Body of pancreas (tissue), 4 donors: Measurements from ENCODE around the gene CDK19. TPM values are rescaled to one million over a fixed set of nuclear protein-coding genes. Genes with fewer than 3 reads are reported as not detected.
A peak's percentile ranks its signal among the peaks of the same experiment; 100 is the strongest.

ENCODE experiments used
- ATAC-seq: fragments of 150-250 bp; one replicate; pipeline ENCODE4 v1.9.1; 2016
- DNase-seq, 4 donors: peaks; one replicate each; pipeline ENCODE4 v3.0.0-alpha.2; 2019
- H3K27ac ChIP-seq, 4 donors: fragments of 200-600 bp; sonication (generic); 1 replicate in 3 of 4; 2 replicates in 1 of 4; pipeline versions ENCODE4 v1.5.1 to v1.6.1; 2016 to 2019; ENCODE audit warnings: mild to moderate bottlenecking in 1 of 4, mixed read lengths in 1 of 4, moderate library complexity in 1 of 4
- H3K27me3 ChIP-seq, 2 donors: fragments of 200-600 bp; sonication (generic); one replicate each; pipeline ENCODE4 v1.6.0; 2016; ENCODE audit warnings: mild to moderate bottlenecking in 1 of 2
- H3K36me3 ChIP-seq, 2 donors: fragments of 200-600 bp; sonication (generic); replicated peaks in 1 of 2; 2 replicates each; pipeline ENCODE4 v1.5.1; 2016; ENCODE audit warnings: low read depth in 2 of 2; ENCODE audit not compliant: insufficient read depth in 1 of 2
- H3K4me1 ChIP-seq: fragments of 200-600 bp; sonication (generic); one replicate; pipeline ENCODE4 v1.6.0; 2016
- H3K4me3 ChIP-seq, 2 donors: fragments of 200-600 bp; sonication (generic); 1 replicate in 1 of 2; 2 replicates in 1 of 2; pipeline ENCODE4 v1.5.1; 2016 to 2019
- H3K9me3 ChIP-seq, 3 donors: fragments of 200-600 bp; sonication (generic); 1 replicate in 2 of 3; 2 replicates in 1 of 3; pipeline ENCODE4 v1.5.1; 2016
- CTCF ChIP-seq, 7 experiments: fragments of 450-650 bp in 4 of 7; fragments of 200-600 bp in 3 of 7; sonication (generic) in 3 of 7; IDR thresholded peaks; one replicate each; pipeline ENCODE4 v1.5.1; 2016 to 2019; ENCODE audit warnings: antibody characterized with exemption in 7 of 7
- POLR2A ChIP-seq, 3 donors: fragments of 450-650 bp; IDR thresholded peaks; one replicate each; pipeline ENCODE4 v1.6.1; 2016; ENCODE audit warnings: antibody characterized with exemption in 3 of 3, mild to moderate bottlenecking in 2 of 3
- WGBS, 2 donors: methylation state at CpG; one replicate each; pipeline ENCODE4 v1.1.5; 2017; 5-methylcytosine and 5-hydroxymethylcytosine counted together
- intact Hi-C: fragments of 100-400 bp; cut with DNase I; formaldehyde crosslinking; loops from one replicate; pipeline ENCODE4 v1.15.1; 2023
- total RNA-seq, 2 donors: library from RNA; depleted of rRNA; stranded (reverse); fragments of >200 nt; gene quantifications; one replicate each; pipeline ENCODE4 v1.1.0, GENCODE V29; 2016

Gene CDK19
- total RNA-seq, 2 donors from 2014 or later: 4.0 to 8.0 TPM

- TF ChIP-seq POLR2A (IDR thresholded peaks at IDR 0.05): no peak
- TF ChIP-seq CTCF (IDR thresholded peaks at IDR 0.05): no peak
- DNase-seq (no peak), ATAC-seq (no peak)
- 22 to 34% methylated on average over 5 to 7 of the region's 7 CpGs for whole genome bisulfite sequencing, 2 donors
- H3K27me3 ChIP-seq: no peaks in the 10 kb centered on the region
- H3K36me3 ChIP-seq: no peaks in the 10 kb centered on the region
- no peak overlapping the region for H3K4me3 ChIP-seq
- intact Hi-C loops: no loop called here
- H3K27ac ChIP-seq: peak overlapping the region in 2 of 4 donors; percentile 24 to 44
- H3K4me1 ChIP-seq: peaks cover 10% of the 10 kb centered on the region
- no peaks in the 10 kb centered on the region for H3K9me3 ChIP-seq
Measured at GRCh38 chr6:110566346-110567125, 248.7 kb downstream of the CDK19 start.

- intact Hi-C loops: no loop called here
- H3K27me3 ChIP-seq: no peaks in the 10 kb centered on the region
- TF ChIP-seq POLR2A (IDR thresholded peaks at IDR 0.05): no peak
- TF ChIP-seq CTCF (IDR thresholded peaks at IDR 0.05): no peak
- DNase-seq: no peak
- no peak overlapping the region for H3K27ac ChIP-seq
- H3K9me3 ChIP-seq: no peaks in the 10 kb centered on the region
- no peak overlapping the region for H3K4me3 ChIP-seq
- H3K36me3 ChIP-seq: no peaks in the 10 kb centered on the region
- ATAC-seq: no peak
- H3K4me1 ChIP-seq: peaks cover 10% of the 10 kb centered on the region
- 91 to 92% methylated on average over 6 of the region's 6 CpGs for WGBS, 2 donors
Measured at GRCh38 chr6:110564703-110565421, 250.4 kb downstream of the CDK19 start.

GRCh38 chr6:110563711-110564110, 251.6 kb downstream of the CDK19 start:
- DNase-seq: no peak
- peaks cover 10% of the 10 kb centered on the region for H3K4me1 ChIP-seq
- ATAC-seq: no peak

GRCh38 chr6:110562316-110562915, 252.9 kb downstream of the CDK19 start:
- ATAC-seq: no peak
- Histone ChIP-seq H3K36me3 (no peaks in the 10 kb centered on the region), H3K4me3 (no peak overlapping the region), H3K4me1 (peaks cover 10% of the 10 kb centered on the region), H3K9me3 (no peaks in the 10 kb centered on the region), H3K27me3 (no peaks in the 10 kb centered on the region), H3K27ac (no peak overlapping the region)
- no peak for DNase-seq
- intact Hi-C loops: no loop called here
- TF ChIP-seq POLR2A (IDR thresholded peaks at IDR 0.05) (no peak), CTCF (IDR thresholded peaks at IDR 0.05) (no peak)
- WGBS, 2 donors: 81 to 90% methylated on average over 3 to 6 of the region's 6 CpGs

More at GRCh38 chr6:110563711-110564110, 251.6 kb downstream of the CDK19 start:
- Histone ChIP-seq H3K27me3 (no peaks in the 10 kb centered on the region), H3K9me3 (no peaks in the 10 kb centered on the region), H3K4me3 (no peak overlapping the region), H3K36me3 (no peaks in the 10 kb centered on the region), H3K27ac (no peak overlapping the region)
- WGBS, 2 donors: 93 to 96% methylated on average over 2 of the region's 2 CpGs
- TF ChIP-seq CTCF (IDR thresholded peaks at IDR 0.05) (no peak), POLR2A (IDR thresholded peaks at IDR 0.05) (no peak)
- intact Hi-C loops: no loop called here
